K562 (cell line): ENCODE results near the gene AKAP10.
"Not testable (repeated sequence)": the region's sequence is repeated elsewhere in the genome, so short reads cannot be mapped to it uniquely, and the experiment has no call there.

Experiments
- GTF2F1 ChIP-seq: IDR thresholded peaks from 2 replicates; pipeline ENCODE4 v1.6.1; 2011; ENCODE audit warnings: low read depth, low read length, improper control_type of control experiment
- L3MBTL2 ChIP-seq: fragments of 450-650 bp; IDR thresholded peaks from 2 replicates; pipeline ENCODE4 v1.6.1; 2016; ENCODE audit warnings: mild to moderate bottlenecking, moderate library complexity
- MYBL2 ChIP-seq, 2 experiments: fragments of 450-650 bp in 1 of 2; sonication (generic) in 1 of 2; formaldehyde crosslinking in 1 of 2; IDR thresholded peaks; 2 replicates each; pipeline versions ENCODE4 v1.6.1 to v1.8.1; 2017 to 2022; ENCODE audit warnings: borderline replicate concordance in 1 of 2, inconsistent platforms in 1 of 2, low read depth in 1 of 2, mild to moderate bottlenecking in 1 of 2, missing genetic modification reagents in 1 of 2, moderate library complexity in 1 of 2
- NR2C1 ChIP-seq, 2 experiments: fragments of 450-650 bp; IDR thresholded peaks; 2 replicates each; pipeline ENCODE4 v1.6.1; 2017; ENCODE audit warnings: mild to moderate bottlenecking in 2 of 2, antibody characterized with exemption in 1 of 2, inconsistent platforms in 1 of 2, missing compliant biosample characterization in 1 of 2, missing genetic modification characterization in 1 of 2
- POLR2A ChIP-seq: fragments of 450-650 bp; conservative IDR thresholded peaks from 2 replicates; pipeline ENCODE4 v1.6.1; 2016
- POLR2AphosphoS5 ChIP-seq: IDR thresholded peaks from 2 replicates; pipeline ENCODE4 v1.6.1; 2011; ENCODE audit warnings: mild to moderate bottlenecking, low read depth, low read length, moderate library complexity; ENCODE audit not compliant: control insufficient read depth, insufficient read depth
- POLR3A ChIP-seq: IDR thresholded peaks from 2 replicates; pipeline ENCODE4 v1.6.1; 2011; ENCODE audit warnings: borderline replicate concordance, mild to moderate bottlenecking, moderate library complexity; ENCODE audit not compliant: insufficient read length, insufficient read depth; ENCODE audit errors: extremely low read depth
- TEAD4 ChIP-seq, 2 experiments: sonication (generic) in 1 of 2; formaldehyde crosslinking in 1 of 2; IDR thresholded peaks; 2 replicates each; pipeline versions ENCODE4 v1.6.1 to v1.8.0; 2012 to 2022; ENCODE audit warnings: borderline replicate concordance in 1 of 2, inconsistent platforms in 1 of 2, low read length in 1 of 2, mild to moderate bottlenecking in 1 of 2, missing genetic modification reagents in 1 of 2
- ZBED1 ChIP-seq: IDR thresholded peaks from 2 replicates; pipeline ENCODE4 v1.6.1; 2014
- TF ChIP-seq, protein P1 (sequence below), 3 experiments: IDR thresholded peaks in 2 of 3; conservative IDR thresholded peaks in 1 of 3; 2 replicates each; pipeline ENCODE4 v1.5.1; 2011 to 2012; ENCODE audit warnings: low read length in 3 of 3, mild to moderate bottlenecking in 3 of 3, control low read depth in 2 of 3, improper control_type of control experiment in 1 of 3, inconsistent platforms in 1 of 3, low read depth in 1 of 3, mixed read lengths in 1 of 3, moderate library complexity in 1 of 3; ENCODE audit not compliant: insufficient read depth in 2 of 3
- TF ChIP-seq, protein P2 (sequence below): fragments of 250-450 bp; sonication (Bioruptor Pico); IDR thresholded peaks from 2 replicates; pipeline ENCODE4 v1.8.0; 2022; ENCODE audit warnings: moderate library complexity, mild to moderate bottlenecking, inconsistent platforms
- TF ChIP-seq, protein P3 (sequence below), 3 experiments: fragments of 200-800 bp in 1 of 3; fragments of 250-450 bp in 1 of 3; fragments of 450-650 bp in 1 of 3; sonication (Bioruptor Pico) in 1 of 3; sonication (Bioruptor generic) in 1 of 3; formaldehyde crosslinking in 1 of 3; IDR thresholded peaks; 2 replicates each; pipeline versions ENCODE4 v1.6.1 to v1.8.0; 2016 to 2022; ENCODE audit warnings: mild to moderate bottlenecking in 2 of 3, missing genetic modification characterization in 2 of 3, missing compliant biosample characterization in 1 of 3, moderate library complexity in 1 of 3

DNA sequence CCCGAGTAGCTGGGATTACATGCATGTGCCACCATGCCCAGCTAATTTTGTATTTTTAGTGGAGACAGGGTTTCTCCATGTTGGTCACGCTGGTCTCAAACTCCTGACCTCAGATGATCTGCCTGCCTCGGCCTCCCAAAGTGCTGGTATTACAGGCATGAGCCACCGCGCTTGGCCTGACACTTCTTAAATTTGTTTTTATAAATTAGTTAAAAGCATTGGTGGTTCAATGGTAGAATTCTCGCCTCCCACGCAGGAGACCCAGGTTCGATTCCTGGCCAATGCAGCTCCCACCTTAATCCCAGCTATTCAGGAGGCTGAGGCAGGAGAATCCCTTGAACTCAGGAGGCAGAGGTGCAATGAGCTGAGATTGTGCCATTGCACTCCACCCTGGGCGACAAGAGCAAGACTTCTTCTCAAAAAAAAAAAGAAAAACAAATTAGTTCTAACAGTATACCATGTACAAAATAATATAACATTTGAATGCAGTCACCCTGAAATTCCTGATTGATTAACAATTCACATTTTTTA is 116.9 kb downstream of the AKAP10 start:
- TF ChIP-seq, protein P1, sequence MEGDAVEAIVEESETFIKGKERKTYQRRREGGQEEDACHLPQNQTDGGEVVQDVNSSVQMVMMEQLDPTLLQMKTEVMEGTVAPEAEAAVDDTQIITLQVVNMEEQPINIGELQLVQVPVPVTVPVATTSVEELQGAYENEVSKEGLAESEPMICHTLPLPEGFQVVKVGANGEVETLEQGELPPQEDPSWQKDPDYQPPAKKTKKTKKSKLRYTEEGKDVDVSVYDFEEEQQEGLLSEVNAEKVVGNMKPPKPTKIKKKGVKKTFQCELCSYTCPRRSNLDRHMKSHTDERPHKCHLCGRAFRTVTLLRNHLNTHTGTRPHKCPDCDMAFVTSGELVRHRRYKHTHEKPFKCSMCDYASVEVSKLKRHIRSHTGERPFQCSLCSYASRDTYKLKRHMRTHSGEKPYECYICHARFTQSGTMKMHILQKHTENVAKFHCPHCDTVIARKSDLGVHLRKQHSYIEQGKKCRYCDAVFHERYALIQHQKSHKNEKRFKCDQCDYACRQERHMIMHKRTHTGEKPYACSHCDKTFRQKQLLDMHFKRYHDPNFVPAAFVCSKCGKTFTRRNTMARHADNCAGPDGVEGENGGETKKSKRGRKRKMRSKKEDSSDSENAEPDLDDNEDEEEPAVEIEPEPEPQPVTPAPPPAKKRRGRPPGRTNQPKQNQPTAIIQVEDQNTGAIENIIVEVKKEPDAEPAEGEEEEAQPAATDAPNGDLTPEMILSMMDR (IDR thresholded peaks at IDR 0.05 in 2 of 3, conservative IDR thresholded peaks at IDR 0.05 in 1 of 3; ENCODE audit: insufficient read depth in 2 of 3, low read depth in 1 of 3, low read length in 3 of 3) = not testable (repeated sequence)
- not testable (repeated sequence) for TF ChIP-seq ZBED1; NR2C1 (IDR thresholded peaks at IDR 0.05); NR2C1 (tag; IDR thresholded peaks at IDR 0.05); POLR2A; POLR2AphosphoS5; L3MBTL2; MYBL2 (IDR thresholded peaks at IDR 0.05; ENCODE audit: low read depth); MYBL2 (CRISPR knock-in tag; IDR thresholded peaks at IDR 0.05; ENCODE audit: borderline replicate concordance); TEAD4 (IDR thresholded peaks at IDR 0.05; ENCODE audit: low read length); TEAD4 (CRISPR knock-in tag; IDR thresholded peaks at IDR 0.05; ENCODE audit: borderline replicate concordance); GTF2F1
- TF ChIP-seq, protein P2, sequence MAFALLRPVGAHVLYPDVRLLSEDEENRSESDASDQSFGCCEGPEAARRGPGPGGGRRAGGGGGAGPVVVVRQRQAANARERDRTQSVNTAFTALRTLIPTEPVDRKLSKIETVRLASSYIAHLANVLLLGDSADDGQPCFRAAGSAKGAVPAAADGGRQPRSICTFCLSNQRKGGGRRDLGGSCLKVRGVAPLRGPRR (CRISPR knock-in tag) = not testable (repeated sequence)
- TF ChIP-seq, protein P3, sequence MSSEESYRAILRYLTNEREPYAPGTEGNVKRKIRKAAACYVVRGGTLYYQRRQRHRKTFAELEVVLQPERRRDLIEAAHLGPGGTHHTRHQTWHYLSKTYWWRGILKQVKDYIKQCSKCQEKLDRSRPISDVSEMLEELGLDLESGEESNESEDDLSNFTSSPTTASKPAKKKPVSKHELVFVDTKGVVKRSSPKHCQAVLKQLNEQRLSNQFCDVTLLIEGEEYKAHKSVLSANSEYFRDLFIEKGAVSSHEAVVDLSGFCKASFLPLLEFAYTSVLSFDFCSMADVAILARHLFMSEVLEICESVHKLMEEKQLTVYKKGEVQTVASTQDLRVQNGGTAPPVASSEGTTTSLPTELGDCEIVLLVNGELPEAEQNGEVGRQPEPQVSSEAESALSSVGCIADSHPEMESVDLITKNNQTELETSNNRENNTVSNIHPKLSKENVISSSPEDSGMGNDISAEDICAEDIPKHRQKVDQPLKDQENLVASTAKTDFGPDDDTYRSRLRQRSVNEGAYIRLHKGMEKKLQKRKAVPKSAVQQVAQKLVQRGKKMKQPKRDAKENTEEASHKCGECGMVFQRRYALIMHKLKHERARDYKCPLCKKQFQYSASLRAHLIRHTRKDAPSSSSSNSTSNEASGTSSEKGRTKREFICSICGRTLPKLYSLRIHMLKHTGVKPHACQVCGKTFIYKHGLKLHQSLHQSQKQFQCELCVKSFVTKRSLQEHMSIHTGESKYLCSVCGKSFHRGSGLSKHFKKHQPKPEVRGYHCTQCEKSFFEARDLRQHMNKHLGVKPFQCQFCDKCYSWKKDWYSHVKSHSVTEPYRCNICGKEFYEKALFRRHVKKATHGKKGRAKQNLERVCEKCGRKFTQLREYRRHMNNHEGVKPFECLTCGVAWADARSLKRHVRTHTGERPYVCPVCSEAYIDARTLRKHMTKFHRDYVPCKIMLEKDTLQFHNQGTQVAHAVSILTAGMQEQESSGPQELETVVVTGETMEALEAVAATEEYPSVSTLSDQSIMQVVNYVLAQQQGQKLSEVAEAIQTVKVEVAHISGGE (CRISPR knock-in tag; IDR thresholded peaks at IDR 0.05) = not testable (repeated sequence)
- TF ChIP-seq POLR3A = peak; percentile 53
